ENCODE results near the gene PRSS36.
"Not testable (repeated sequence)": the region's sequence is repeated elsewhere in the genome, so short reads cannot be mapped to it uniquely, and the experiment has no call there.

The PRSS36 gene

DNA sequence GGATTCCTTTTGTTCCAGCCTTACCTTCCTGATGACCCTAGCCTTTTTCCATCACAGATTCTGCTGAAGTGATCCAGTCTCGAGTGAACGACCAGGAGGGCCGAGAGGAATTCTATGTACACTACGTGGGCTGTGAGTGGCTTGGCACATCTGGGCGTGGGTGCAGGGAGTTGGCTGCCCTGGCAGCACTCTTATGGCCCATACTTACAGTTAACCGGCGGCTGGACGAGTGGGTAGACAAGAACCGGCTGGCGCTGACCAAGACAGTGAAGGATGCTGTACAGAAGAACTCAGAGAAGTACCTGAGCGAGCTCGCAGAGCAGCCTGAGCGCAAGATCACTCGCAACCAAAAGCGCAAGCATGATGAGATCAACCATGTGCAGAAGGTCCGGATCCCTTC, 29.7 kb downstream of the PRSS36 start:
- DNase-seq (ENCODE audit: low read depth), result no peak

DNA sequence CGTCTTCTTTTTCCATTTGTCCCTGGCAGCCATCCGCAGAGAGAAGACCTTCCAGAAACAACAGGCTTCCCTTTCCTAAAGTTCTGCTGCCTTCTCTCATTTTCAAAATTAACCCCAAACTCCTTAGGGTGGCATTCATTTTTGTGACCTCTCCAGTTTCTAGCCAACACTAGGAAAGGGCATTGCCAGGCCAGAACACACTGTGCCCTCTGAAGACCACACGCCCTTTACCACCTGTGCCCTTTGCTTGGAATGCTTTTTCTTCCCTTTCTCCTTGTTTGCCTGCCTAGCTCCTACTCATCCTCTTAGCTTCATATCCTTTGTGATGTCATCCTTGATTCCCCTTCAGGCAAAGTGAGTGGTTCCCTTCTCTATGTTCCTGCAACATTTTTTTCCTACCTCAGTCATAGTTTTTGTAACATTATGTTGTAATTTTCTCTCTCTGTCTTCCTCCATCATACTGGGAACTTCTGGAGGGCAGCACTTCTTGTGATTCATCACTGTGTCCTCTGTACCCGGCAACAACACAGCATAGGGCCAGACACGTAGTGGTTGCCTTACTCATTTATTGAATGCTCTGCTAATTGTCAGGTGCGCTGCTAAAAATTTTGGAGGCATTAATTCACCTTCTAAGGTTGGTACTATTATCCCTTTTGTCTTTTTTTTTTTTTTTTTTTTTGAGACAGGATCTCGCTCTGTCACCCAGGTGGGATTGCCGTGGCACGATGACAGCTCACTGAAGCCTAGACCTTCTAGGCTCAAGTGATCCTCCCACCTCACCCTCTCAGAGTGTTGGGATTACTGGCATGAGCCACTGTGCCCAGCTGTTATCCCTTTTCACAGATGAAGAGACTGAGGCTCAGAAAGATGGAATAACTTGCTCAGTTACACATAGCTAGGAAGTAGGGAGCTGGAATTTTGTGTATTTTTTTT, 31.4 kb downstream of the PRSS36 start:
- no peak for DNase-seq (ENCODE audit: low read depth)

DNA sequence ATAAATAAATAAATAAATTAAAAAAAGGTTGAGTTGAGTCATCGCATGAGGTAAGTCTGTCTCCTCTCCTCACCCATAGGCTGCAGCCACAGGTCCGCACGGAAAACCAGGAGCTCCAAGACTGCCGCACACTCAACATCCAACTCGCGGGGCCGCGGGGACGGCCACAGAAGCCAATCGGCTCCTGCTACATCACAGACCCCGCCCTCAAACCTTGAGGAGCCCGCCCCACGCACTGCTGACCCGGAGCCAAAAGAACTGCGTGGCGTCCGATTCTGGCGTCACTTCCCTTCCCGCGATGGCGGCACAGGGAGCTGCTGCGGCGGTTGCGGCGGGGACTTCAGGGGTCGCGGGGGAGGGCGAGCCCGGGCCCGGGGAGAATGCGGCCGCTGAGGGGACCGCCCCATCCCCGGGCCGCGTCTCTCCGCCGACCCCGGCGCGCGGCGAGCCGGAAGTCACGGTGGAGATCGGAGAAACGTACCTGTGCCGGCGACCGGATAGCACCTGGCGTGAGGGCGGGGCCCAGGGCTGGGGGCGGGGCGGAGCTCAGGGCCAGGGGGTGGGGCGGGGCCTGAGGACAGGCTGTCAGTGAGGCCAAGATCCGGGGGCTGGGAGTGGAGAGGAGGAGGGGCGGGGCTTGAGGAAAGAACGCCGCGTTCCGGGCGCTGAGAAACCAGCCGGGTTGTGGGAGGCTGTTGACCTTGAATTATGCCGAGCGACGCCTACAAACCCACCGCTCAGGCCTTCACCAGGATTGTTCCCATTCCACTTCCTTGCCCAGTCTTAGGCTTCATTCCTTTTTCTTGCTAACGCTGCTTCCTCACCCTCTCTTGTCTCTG, 32.3 kb downstream of the PRSS36 start, which contains the start of gene KAT8:
KAT8 (plus strand) TSS at position 281 of the 839 bp plus-strand sequence; CDS start at position 299, 18 bp downstream.
- peak; percentile 95 for DNase-seq (ENCODE audit: low read depth)

DNA sequence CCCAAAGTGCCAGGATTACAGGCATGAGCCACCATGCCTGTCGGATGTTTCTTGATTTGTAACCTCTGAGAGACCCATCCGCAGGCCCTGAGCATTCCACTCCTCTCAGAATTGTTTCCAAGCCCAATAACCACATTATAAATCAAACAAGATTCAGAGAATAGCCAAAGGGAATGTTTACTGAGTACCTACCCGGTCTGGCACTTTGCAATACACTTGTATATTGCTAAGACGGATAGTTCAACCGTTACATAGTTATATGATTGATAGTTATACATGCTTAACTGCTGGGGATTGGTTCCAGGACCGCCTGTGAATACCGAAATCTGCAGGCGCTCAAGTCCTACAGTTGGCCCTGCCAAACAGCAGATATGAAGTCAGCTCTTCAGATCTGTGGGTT, 35.4 kb downstream of the PRSS36 start:
- DNase-seq (ENCODE audit: low read depth), result no peak

DNA sequence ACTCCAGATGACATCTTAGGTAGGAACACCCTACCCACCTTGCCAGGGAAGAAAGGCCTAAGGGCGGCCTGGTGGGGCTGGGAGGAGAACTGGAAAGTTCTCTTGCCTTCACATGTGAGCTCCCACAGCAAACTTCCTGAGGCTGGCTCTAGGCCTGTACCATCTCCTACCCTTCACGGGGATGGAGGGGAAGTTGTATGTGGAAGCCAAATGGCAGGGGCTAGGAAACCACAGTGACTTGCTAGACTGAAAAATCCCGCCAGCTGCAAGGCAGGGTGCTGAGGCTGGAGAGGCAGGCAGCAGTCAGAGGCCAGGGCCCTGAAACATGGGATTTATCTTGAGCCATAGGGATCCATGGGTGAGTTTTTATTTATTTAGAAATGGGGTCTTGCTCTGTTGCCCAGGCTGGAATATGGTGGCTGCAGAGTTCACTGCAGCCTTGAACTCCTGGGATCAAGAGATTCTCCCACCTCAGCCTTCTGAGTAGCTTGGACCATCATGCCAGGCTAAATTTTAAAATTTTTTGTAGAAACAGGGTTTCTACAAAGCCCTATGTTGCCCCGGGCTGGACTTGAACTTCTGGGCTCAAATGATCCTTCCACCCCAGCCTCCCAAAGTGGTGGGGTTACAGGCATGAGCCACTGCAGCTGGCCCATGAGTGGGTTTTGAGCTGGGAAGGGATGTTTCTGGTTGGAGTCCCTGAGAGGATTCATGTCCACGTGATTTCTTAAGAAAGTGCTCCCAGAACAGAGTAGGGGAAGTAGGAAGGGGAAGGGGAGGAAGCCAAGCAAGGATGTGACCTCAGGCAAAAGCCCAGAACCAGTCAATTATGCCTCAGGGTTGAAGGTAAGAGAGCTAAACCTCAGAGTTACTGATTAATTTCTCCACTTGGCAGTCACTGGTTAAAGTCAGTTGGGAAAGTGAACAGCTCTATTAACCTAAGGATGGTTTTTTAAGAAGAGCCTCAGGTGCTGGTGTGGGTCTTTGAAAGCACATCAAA, 36.4 kb downstream of the PRSS36 start:
- DNase-seq (ENCODE audit: low read depth), result no peak

DNA sequence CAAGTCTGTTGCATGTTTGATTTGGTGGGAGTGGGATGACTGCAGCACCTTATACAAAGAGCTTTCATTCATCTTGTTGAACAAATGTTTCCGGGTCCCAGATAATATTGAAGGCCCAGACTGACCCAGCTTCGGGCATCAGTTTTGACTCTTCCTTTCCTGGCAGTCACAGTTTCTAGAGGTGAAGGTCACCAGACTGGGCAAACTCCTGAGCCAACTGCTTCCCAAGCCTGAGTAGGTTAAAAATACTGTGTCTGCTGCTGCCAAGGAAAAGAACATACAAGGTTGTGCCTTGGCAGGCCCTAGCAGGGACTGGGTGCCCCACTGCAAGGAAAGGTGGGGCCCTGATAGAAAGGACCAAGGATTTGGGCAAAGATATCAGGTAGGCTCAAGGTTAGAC, 37.2 kb downstream of the PRSS36 start:
- no peak for DNase-seq (ENCODE audit: low read depth)

DNA sequence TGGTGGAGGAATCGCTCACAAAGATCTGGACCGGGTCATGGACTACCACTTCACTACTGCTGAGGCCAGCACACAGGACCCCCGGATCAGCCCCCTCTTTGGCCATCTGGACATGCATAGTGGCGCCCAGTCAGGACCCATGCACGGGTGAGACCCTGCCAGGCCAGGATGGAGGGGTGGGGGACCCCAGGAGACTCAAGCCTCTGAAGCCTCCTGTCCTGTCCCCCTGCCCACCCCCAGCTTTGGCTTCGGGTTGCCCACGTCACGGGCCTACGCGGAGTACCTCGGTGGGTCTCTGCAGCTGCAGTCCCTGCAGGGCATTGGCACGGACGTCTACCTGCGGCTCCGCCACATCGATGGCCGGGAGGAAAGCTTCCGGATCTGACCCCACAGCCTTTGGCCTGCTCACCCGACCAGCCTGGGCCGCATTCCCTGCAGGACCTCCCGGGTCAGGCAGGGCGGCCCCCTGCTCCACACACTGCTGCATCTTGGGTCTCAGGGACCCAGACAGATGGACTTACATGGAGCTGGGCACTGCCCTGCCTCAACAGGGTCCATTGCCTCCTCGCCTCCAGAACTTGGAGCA, 37.9 kb downstream of the PRSS36 start:
- no peak for DNase-seq (ENCODE audit: low read depth)

DNA sequence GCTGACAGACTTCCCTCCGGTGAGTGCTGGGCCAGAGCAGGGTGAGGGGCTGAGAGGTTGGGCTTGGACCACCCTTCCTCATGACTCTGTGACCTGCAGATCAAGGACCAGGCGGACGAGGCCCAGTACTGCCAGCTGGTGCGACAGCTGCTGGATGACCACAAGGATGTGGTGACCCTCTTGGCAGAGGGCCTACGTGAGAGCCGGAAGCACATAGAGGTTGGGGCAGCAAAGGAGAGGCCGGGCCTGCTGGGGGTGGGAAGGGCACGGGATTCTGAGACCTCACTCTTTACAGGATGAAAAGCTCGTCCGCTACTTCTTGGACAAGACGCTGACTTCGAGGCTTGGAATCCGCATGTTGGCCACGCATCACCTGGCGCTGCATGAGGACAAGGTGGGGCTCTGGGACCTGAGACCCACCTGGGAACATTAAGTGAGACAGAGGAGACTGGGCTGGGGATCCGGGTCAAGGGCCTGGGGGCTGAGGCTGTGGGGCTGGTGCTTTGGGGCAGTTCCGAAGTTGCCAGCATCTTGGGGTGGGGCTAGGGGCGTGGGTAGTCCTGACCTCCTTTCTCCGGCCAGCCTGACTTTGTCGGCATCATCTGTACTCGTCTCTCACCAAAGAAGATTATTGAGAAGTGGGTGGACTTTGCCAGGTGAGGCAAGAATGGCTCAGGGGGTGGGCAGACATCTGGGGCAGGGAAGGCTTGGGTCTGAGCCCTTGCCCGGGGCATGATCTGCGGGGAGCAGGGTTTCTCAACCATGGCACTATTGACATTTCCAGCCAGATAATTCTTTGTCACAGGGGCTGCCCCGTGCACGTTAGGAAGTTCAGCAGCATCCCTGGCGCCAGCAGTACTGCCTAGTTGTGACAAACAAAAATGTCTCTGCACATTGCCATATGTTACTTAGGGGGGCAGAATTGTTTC, 39.5 kb downstream of the PRSS36 start:
- no peak for DNase-seq (ENCODE audit: low read depth)

DNA sequence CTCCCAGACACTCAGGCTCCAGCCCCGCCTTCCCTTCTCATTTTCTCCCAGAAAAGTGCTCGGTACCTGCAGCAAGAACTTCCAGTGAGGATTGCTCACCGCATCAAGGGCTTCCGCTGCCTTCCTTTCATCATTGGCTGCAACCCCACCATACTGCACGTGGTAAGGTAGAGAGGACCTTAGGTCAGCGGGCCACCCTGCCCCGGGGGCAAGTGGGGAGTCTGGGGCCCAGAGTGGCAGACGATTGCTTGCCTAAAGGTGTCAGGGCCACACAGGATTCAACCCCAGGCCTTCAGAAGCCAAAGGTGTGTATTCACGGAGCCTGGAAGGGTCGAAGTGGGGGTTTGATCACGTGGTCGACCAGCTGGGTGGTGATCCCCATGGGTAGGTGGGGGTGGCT, 40.2 kb downstream of the PRSS36 start:
- DNase-seq (ENCODE audit: low read depth), result no peak

DNA sequence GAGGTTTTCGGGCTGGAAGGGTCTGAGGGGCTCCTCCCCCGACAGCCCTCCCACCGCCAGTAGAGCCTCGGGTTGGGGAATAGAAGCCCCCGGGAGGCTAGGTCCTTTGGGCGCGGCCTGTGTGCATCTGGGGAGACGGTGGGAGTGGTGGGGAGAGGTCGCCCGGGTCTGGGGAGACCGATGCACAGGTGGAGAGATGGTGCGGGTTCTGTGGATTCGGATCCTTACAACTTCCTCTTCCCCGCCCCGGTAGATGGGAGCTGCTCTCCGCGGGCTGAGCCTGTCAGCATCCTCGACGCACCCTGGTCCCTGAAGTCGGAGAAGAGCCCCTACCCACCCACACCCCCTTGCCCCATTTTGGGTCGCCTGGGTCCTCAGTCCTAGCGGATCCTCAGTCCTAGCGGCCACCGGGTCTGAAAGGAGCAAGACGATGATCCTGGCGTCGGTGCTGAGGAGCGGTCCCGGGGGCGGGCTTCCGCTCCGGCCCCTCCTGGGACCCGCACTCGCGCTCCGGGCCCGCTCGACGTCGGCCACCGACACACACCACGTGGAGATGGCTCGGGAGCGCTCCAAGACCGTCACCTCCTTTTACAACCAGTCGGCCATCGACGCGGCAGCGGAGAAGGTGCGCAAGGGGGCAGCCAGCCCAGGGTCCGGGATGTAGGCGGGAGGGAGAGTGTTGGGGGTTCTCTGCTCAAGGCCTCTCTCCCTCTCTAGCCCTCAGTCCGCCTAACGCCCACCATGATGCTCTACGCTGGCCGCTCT, 40.9 kb downstream of the PRSS36 start:
- no peak for DNase-seq (ENCODE audit: low read depth)

DNA sequence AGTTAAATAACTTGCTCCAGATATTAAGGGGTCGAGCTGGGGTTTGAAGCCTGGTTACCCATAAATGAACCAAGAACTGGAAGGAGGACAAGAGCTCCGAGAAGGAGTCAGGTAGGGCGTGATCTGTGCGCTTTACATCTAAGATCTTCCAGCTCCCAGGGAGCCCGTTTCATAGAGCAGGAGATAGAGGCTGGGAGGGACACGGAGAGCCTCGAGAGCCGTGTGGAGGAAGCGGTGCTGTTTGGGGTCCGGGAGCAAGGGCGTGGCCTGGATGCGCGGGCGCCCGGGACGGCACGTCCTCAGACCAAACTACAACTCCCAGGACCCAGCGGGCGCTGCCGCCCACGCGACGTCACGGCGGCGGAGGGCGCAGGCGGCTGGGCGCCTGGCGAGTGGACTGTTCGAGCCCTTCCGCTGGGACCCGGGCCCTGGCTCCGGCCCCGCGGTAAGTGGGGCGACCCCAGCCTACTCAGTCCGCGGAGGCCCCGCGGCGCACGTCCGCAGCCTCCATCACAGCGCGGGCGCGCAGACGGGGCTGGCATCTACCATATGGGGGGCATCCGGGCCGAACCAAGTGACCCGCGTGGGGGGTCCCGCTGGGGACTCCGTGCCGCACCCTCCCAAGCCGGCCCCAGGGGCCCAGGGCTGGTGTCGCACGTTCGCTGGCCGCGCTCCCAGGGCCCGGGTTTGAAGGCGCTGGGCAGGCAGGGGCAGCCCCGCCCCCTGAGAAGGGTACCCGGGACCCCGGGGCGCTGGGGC, 41.7 kb downstream of the PRSS36 start, which contains the start of gene BCKDK:
BCKDK (plus strand) TSS at position 352 of the 759 bp plus-strand sequence. CDS start 838 bp downstream, outside the sequence.
- DNase-seq (ENCODE audit: low read depth), result peak; percentile 65

DNA sequence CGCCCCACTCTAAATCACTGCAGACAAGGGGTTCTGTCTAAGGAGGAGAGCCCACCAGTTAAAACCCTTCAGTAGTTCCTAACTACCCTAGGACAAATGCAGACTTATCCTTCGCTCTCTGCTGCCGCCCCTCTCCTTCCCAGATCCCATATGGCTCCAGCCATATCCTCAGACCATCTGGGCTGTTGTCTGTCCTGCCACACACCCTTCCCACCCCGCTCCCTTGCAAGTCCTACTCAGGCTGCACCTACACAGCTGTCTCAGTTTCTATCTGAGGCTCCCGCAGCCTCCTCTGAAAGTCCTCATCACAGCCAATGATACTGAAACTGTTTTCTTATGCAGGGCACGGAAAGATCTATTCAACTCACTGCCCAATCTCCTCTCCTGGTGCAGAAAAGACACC, 42.4 kb downstream of the PRSS36 start:
- no peak for DNase-seq (ENCODE audit: low read depth)

DNA sequence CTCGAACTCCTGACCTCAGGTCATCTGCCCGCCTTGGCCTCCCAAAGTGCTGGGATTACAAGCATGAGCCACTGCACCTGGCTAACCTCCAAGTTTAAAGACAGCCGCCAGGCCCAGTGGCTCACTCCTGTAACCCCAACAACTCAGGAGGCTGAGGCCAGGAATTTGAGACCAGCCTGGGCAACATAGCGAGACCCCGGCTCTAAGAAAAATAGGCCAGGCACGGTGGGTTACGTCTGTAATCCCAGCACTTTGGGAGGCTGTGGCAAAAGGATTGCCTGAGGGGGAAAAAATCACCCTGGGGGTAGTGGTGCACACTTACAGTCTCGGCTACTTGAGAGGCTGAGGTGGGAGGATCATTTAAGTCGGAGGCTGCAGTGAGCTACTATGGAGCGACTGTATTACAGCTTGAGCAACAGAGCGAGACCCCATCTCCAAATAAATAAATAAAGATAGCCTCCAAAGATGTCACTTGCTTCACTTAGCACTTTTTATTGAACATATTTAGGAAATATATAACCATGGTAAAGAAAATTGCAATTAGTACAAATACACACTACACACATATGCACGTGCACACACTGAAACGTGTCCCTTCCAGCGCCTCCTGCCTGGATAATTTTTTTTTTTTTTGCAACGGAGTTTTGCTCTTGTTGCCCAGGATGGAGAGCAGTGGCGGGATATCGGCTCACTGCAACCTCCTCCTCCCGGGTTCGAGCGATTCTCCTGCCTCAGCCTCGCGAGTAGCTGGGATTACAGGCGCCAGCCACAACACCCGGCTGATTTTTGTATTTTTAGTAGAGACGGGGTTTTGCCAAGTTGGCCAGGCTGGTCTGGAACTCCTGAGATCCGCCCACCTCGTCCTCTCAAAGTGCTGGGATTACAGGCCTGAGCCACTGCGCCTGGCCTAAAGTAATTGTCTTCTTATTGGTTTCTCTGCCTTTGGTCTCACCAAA, 43.1 kb downstream of the PRSS36 start:
- no peak for DNase-seq (ENCODE audit: low read depth)

DNA sequence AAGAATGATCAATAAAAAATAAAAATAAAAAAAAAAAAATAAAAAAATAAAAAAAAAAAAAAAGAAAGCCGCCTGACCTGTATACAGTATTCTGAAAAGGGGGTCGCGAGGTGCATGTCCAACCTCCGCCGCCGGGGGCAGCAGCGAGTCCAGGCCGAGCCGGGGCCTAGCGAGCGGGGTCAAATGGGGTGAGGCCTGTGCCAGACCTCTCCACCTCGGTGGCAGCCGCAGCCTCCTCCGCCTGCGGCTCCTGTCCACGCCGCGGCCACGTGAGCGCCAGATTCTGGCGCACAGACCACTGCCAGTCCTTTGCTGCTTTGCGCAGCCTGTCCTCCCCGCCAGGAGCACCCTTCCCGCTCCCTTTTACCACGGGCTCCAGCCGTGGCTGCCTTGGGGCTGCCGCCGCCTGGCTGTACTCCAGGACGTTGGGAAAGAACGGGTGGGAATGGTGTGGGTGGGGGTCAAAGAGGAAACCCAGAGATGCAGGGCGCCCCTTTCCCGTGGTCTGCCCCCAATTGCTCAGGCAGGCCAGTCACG, 44.1 kb downstream of the PRSS36 start:
- peak; percentile 73 for DNase-seq (ENCODE audit: low read depth)

DNA sequence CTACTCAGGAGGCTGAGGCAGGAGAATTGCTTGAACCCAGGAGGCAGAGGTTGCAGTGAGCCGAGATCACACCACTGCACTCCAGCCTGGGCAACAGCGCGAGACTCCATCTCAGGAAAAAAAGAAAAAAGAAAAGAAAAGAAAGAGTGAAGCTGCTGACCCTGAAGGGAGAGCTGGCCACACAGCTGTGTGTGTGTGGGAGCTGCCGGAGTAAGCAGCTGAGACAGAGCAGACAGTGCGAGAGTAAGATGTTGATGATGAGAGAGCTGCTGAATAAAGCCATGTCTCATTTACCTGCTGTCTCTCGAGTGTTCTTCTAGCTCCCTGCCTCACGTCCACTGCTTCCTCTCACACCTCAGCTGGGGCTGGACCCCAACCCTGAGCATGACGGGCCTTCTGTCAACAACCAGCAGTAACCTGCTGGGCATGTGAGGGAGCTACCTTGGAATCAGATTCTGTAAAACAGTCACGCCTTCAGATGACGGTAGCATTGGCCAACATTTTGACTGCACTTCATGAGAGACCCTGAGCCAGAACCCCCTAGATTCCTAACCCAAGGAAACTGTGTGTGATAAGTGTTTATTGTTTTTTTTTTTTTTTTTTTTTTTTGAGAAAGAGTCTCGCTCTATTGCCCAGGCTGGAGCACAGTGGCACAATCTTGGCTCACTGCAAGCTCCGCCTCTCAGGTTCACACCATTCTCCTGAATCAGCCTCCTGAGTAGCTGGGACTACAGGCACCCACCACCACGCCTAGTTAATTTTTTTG, 48.8 kb downstream of the PRSS36 start:
- not testable (repeated sequence) for DNase-seq (ENCODE audit: low read depth)

Measured in activated T-cell treated with anti-CD3 and anti-CD28 coated beads for 24 hours (primary cell).